Neuronal stem cell (in vitro differentiated cells): ENCODE data around the gene RARB.

Experiments used
- DNase-seq: peaks from one replicate; pipeline ENCODE4 v3.0.0-alpha.2; 2013; ENCODE audit warnings: low spot score
- H2AFZ ChIP-seq: one replicate; pipeline ENCODE4 v1.6.1; 2013; ENCODE audit warnings: mild to moderate bottlenecking, low read length, inconsistent platforms
- H2AK5ac ChIP-seq: 2 replicates; pipeline ENCODE4 v1.6.1; 2013; ENCODE audit warnings: low read depth, mild to moderate bottlenecking, inconsistent platforms, low read length, moderate library complexity, mixed read lengths
- H2BK120ac ChIP-seq: 2 replicates; pipeline ENCODE4 v1.6.1; 2013; ENCODE audit warnings: low read depth, mild to moderate bottlenecking, inconsistent platforms, low read length, moderate library complexity, mixed read lengths
- H2BK12ac ChIP-seq: one replicate; pipeline ENCODE4 v1.6.1; 2013; ENCODE audit warnings: low read length, inconsistent platforms
- H2BK15ac ChIP-seq: 2 replicates; pipeline ENCODE4 v1.6.1; 2013; ENCODE audit warnings: mild to moderate bottlenecking, low read length, inconsistent platforms, mixed read lengths
- H2BK5ac ChIP-seq: one replicate; pipeline ENCODE4 v1.6.1; 2013; ENCODE audit warnings: inconsistent platforms, mild to moderate bottlenecking, low read length, moderate library complexity
- H3K14ac ChIP-seq: one replicate; pipeline ENCODE4 v1.6.1; 2013; ENCODE audit warnings: low read length, inconsistent platforms
- H3K18ac ChIP-seq: 2 replicates; pipeline ENCODE4 v1.6.1; 2013; ENCODE audit warnings: low read length, inconsistent platforms
- H3K23ac ChIP-seq: 2 replicates; pipeline ENCODE4 v1.6.1; 2013; ENCODE audit warnings: low read depth, mild to moderate bottlenecking, mixed read lengths, low read length, inconsistent platforms; ENCODE audit not compliant: poor library complexity
- H3K27ac ChIP-seq: replicated peaks from 3 replicates; pipeline ENCODE4 v1.5.1; 2013; ENCODE audit warnings: low read length, inconsistent platforms
- H3K27me3 ChIP-seq, 3 experiments: 2 replicates each; pipeline ENCODE4 v1.6.1; 2013; ENCODE audit warnings: low read length in 3 of 3, mild to moderate bottlenecking in 2 of 3, inconsistent platforms in 1 of 3, low read depth in 1 of 3, mixed read lengths in 1 of 3, moderate library complexity in 1 of 3; ENCODE audit not compliant: control insufficient read depth in 3 of 3, insufficient read depth in 3 of 3
- H3K36me3 ChIP-seq, 2 donors: replicated peaks in 1 of 2; 2 replicates each; pipeline ENCODE4 v1.6.1; 2013; ENCODE audit warnings: low read length in 2 of 2; ENCODE audit not compliant: control insufficient read depth in 2 of 2, insufficient read depth in 2 of 2
- H3K4ac ChIP-seq: 2 replicates; pipeline ENCODE4 v1.6.1; 2013; ENCODE audit warnings: inconsistent platforms, mild to moderate bottlenecking, low read length, moderate library complexity
- H3K4me1 ChIP-seq, 2 donors: 1 replicate in 1 of 2; 2 replicates in 1 of 2; pipeline ENCODE4 v1.6.1; 2013; ENCODE audit warnings: low read length in 2 of 2, low read depth in 1 of 2; ENCODE audit not compliant: control insufficient read depth in 2 of 2, insufficient read depth in 1 of 2
- H3K4me2 ChIP-seq: one replicate; pipeline ENCODE4 v1.6.1; 2013; ENCODE audit warnings: mild to moderate bottlenecking, low read length, inconsistent platforms; ENCODE audit not compliant: insufficient read depth, poor library complexity, severe bottlenecking
- H3K4me3 ChIP-seq, 2 donors: 2 replicates each; pipeline ENCODE4 v1.5.1; 2013; ENCODE audit warnings: low read length in 2 of 2, mild to moderate bottlenecking in 2 of 2, inconsistent platforms in 1 of 2, moderate library complexity in 1 of 2
- H3K79me1 ChIP-seq: one replicate; pipeline ENCODE4 v1.6.1; 2013; ENCODE audit warnings: low read depth, mild to moderate bottlenecking, inconsistent platforms, low read length, moderate library complexity
- H3K9ac ChIP-seq: one replicate; pipeline ENCODE4 v1.6.1; 2013; ENCODE audit warnings: mild to moderate bottlenecking, low read depth, low read length, inconsistent platforms; ENCODE audit not compliant: poor library complexity
- H3K9me3 ChIP-seq, 2 donors: replicated peaks in 1 of 2; 2 replicates each; pipeline versions ENCODE3 to v1.6.1; 2013; ENCODE audit warnings: low read length in 2 of 2, mild to moderate bottlenecking in 2 of 2, inconsistent platforms in 1 of 2, low read depth in 1 of 2, mixed read lengths in 1 of 2, moderate library complexity in 1 of 2; ENCODE audit not compliant: control insufficient read depth in 2 of 2, insufficient read depth in 1 of 2
- H4K8ac ChIP-seq: one replicate; pipeline ENCODE4 v1.6.1; 2013; ENCODE audit warnings: low read depth, mild to moderate bottlenecking, inconsistent platforms, low read length, moderate library complexity
- H4K91ac ChIP-seq: one replicate; pipeline ENCODE4 v1.6.1; 2013; ENCODE audit warnings: low read length, low read depth, mild to moderate bottlenecking, inconsistent platforms; ENCODE audit not compliant: poor library complexity
- WGBS, 2 donors: extraction: QIAGEN DNeasy Blood & Tissue Kit; methylation state at CpG; one replicate each; pipeline ENCODE4 v1.1.7; 2013; ENCODE audit warnings: missing lambda C conversion rate in 2 of 2, mixed read lengths in 1 of 2; ENCODE audit not compliant: insufficient read length in 2 of 2, insufficient replicate concordance in 1 of 2; ENCODE audit errors: extremely low coverage in 2 of 2; 5-methylcytosine and 5-hydroxymethylcytosine counted together

The RARB gene

GRCh38 chr3:25420147-25420546 is 7.9 kb upstream of the RARB start:
- no peak overlapping the region for H3K9ac ChIP-seq
- no peak overlapping the region for H4K91ac ChIP-seq
- H3K79me1 ChIP-seq = no peaks in the 10 kb centered on the region
- no peak overlapping the region for H2AK5ac ChIP-seq
- no peak overlapping the region for H3K4me3 ChIP-seq
- H3K18ac ChIP-seq = no peak overlapping the region
- no peak overlapping the region for H3K4me2 ChIP-seq
- H2BK120ac ChIP-seq = no peak overlapping the region
- no peak overlapping the region for H2BK5ac ChIP-seq
- H3K36me3 ChIP-seq = no peaks in the 10 kb centered on the region
- no peak overlapping the region for H4K8ac ChIP-seq
- no peak overlapping the region for H3K27ac ChIP-seq
- H2BK12ac ChIP-seq = no peak overlapping the region
- peaks cover 4 to 24% of the 10 kb centered on the region in 2 donors for H3K9me3 ChIP-seq
- no peak overlapping the region for H2BK15ac ChIP-seq
- no peak overlapping the region for H3K14ac ChIP-seq
- peaks cover 9 to 20% of the 10 kb centered on the region in 2 donors for H3K4me1 ChIP-seq
- H3K4ac ChIP-seq = no peak overlapping the region
- DNase-seq = no peak
- peak overlapping the region; percentile 39 for H2AFZ ChIP-seq
- H3K23ac ChIP-seq = no peak overlapping the region
- no peaks in the 10 kb centered on the region for H3K27me3 ChIP-seq

- no peak overlapping the region for H2BK15ac ChIP-seq
- H3K79me1 ChIP-seq = no peaks in the 10 kb centered on the region
- H4K91ac ChIP-seq = no peak overlapping the region
- no peak overlapping the region for H2BK5ac ChIP-seq
- no peak overlapping the region for H2BK120ac ChIP-seq
- H3K27ac ChIP-seq = no peak overlapping the region
- H3K9ac ChIP-seq = no peak overlapping the region
- no peak overlapping the region for H3K4ac ChIP-seq
- H3K27me3 ChIP-seq = no peaks in the 10 kb centered on the region
- no peak overlapping the region for H3K23ac ChIP-seq
- H2AFZ ChIP-seq = no peak overlapping the region
- no peaks in the 10 kb centered on the region for H3K36me3 ChIP-seq
- no peak overlapping the region for H3K14ac ChIP-seq
- no peak overlapping the region for H3K4me2 ChIP-seq
- H3K18ac ChIP-seq = no peak overlapping the region
- H2AK5ac ChIP-seq = no peak overlapping the region
- no peak overlapping the region for H4K8ac ChIP-seq
- DNase-seq = no peak
- peaks cover 9 to 23% of the 10 kb centered on the region in 2 donors for H3K4me1 ChIP-seq
- no peak overlapping the region for H2BK12ac ChIP-seq
- peaks cover 4 to 24% of the 10 kb centered on the region in 2 donors for H3K9me3 ChIP-seq
- H3K4me3 ChIP-seq = no peak overlapping the region
Measured at GRCh38 chr3:25420885-25421284, 7.2 kb upstream of the RARB start.

- no peak overlapping the region for H3K23ac ChIP-seq
- H2AK5ac ChIP-seq = no peak overlapping the region
- H3K4me3 ChIP-seq = no peak overlapping the region
- H3K27me3 ChIP-seq = no peaks in the 10 kb centered on the region
- H3K36me3 ChIP-seq = no peaks in the 10 kb centered on the region
- no peak overlapping the region for H4K8ac ChIP-seq
- no peaks in the 10 kb centered on the region for H3K79me1 ChIP-seq
- no peak overlapping the region for H3K14ac ChIP-seq
- H3K9me3 ChIP-seq = peaks cover 4 to 17% of the 10 kb centered on the region in 2 donors
- no peak overlapping the region for H2BK120ac ChIP-seq
- WGBS, 2 donors = no CpG with 5 or more reads among the region's 2 CpGs
- no peak overlapping the region for H3K4me2 ChIP-seq
- H2AFZ ChIP-seq = no peak overlapping the region
- H3K27ac ChIP-seq = no peak overlapping the region
- H2BK5ac ChIP-seq = no peak overlapping the region
- DNase-seq = no peak
- H3K9ac ChIP-seq = no peak overlapping the region
- H3K4ac ChIP-seq = no peak overlapping the region
- H2BK12ac ChIP-seq = no peak overlapping the region
- H3K18ac ChIP-seq = no peak overlapping the region
- no peak overlapping the region for H4K91ac ChIP-seq
- no peak overlapping the region for H2BK15ac ChIP-seq
- peaks cover 11 to 30% of the 10 kb centered on the region in 2 donors for H3K4me1 ChIP-seq
Measured at GRCh38 chr3:25421747-25422146, 6.3 kb upstream of the RARB start.

- no peak for DNase-seq
- H3K79me1 ChIP-seq = no peaks in the 10 kb centered on the region
- H2BK120ac ChIP-seq = no peak overlapping the region
- H3K18ac ChIP-seq = no peak overlapping the region
- no peak overlapping the region for H3K27ac ChIP-seq
- no peak overlapping the region for H2AK5ac ChIP-seq
- no peak overlapping the region for H3K14ac ChIP-seq
- no peaks in the 10 kb centered on the region for H3K9me3 ChIP-seq
- peaks cover 17 to 34% of the 10 kb centered on the region in 2 donors for H3K4me1 ChIP-seq
- no peaks in the 10 kb centered on the region for H3K36me3 ChIP-seq
- peak overlapping the region; percentile 33 for H2AFZ ChIP-seq
- H4K91ac ChIP-seq = no peak overlapping the region
- H3K4me3 ChIP-seq = no peak overlapping the region
- no peak overlapping the region for H3K23ac ChIP-seq
- H3K9ac ChIP-seq = no peak overlapping the region
- H2BK5ac ChIP-seq = no peak overlapping the region
- H2BK15ac ChIP-seq = no peak overlapping the region
- H2BK12ac ChIP-seq = no peak overlapping the region
- H3K4me2 ChIP-seq = no peak overlapping the region
- WGBS, 2 donors = no CpG with 5 or more reads among the region's 9 CpGs
- no peak overlapping the region for H3K4ac ChIP-seq
- no peak overlapping the region for H4K8ac ChIP-seq
- no peaks in the 10 kb centered on the region for H3K27me3 ChIP-seq
Measured at GRCh38 chr3:25423780-25424588, 4.1 kb upstream of the RARB start.
